ENCODE results near the gene AGRN.

DNA sequence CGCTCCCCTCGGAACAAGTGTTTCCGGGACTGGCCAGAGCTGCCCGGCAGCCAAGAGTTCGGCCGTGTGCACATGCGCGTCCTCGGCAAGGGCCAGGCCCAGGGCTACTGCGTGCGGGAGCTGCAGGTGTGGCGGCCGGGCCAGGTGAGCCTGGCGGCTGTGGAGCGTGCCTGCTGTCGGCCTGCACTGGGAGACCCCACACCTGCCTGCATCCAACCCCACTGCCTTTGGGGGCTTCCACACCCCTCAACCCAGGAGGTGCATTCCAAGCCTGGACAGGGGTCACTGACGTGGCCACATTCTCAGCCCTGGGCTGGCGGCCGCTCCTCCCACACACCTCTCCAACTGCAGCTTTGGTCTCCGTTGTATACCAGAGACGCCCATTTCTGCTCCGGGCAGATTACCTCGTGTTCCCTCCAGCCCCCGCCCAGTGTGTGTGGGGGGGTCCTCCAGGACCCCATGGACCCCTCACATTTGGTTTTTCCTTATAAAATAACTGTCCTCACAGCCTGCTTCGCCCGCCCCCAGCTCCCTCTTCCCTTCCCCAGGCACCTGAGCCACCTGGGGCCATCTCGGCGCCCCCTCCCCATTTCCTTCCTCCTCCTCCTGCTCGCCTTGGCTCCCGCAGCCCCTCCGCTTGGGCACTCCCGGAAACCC lies 48.1 kb downstream of the AGRN start:
- TF ChIP-seq BHLHE40 (IDR thresholded peaks at IDR 0.05; ENCODE audit: borderline replicate concordance) (no peak), HDGF (IDR thresholded peaks at IDR 0.05; ENCODE audit: borderline replicate concordance) (no peak), ARNT (IDR thresholded peaks at IDR 0.05) (no peak), FOXA1 (IDR thresholded peaks at IDR 0.05) (no peak), SP1 (IDR thresholded peaks at IDR 0.05) (no peak), FOXM1 (IDR thresholded peaks at IDR 0.05; ENCODE audit: borderline replicate concordance) (no peak), TARDBP (IDR thresholded peaks at IDR 0.05) (no peak), ZNF384 (IDR thresholded peaks at IDR 0.05) (no peak), ELF4 (IDR thresholded peaks at IDR 0.05) (no peak), FOXK2 (IDR thresholded peaks at IDR 0.05) (no peak), NFRKB (IDR thresholded peaks at IDR 0.05) (no peak)
